CD14-positive monocyte (primary cell): Measurements from ENCODE around the gene FAM9C. TPM values are rescaled to one million over a fixed set of nuclear protein-coding genes. Genes with fewer than 3 reads are reported as not detected.
A peak's percentile ranks its signal among the peaks of the same experiment; 100 is the strongest.
"Not testable (repeated sequence)": the region's sequence is repeated elsewhere in the genome, so short reads cannot be mapped to it uniquely, and the experiment has no call there.

Experiments
- DNase-seq, 3 donors: peaks; one replicate each; pipeline ENCODE4 v3.0.0-alpha.2; 2011 to 2022
- H2AFZ ChIP-seq: 2 replicates; pipeline ENCODE4 v1.6.0; 2012; ENCODE audit warnings: mild to moderate bottlenecking, low read depth, low read length, inconsistent platforms; ENCODE audit not compliant: insufficient read depth, poor library complexity, severe bottlenecking
- H3K27ac ChIP-seq, 2 donors: 1 replicate in 1 of 2; 2 replicates in 1 of 2; pipeline ENCODE4 v1.5.1; 2012 to 2013; ENCODE audit warnings: low read length in 2 of 2, control low read depth in 1 of 2, inconsistent platforms in 1 of 2, low read depth in 1 of 2, mild to moderate bottlenecking in 1 of 2
- H3K27me3 ChIP-seq, 2 donors: one replicate each; pipeline versions ENCODE4 v1.6.0 to v1.6.1; 2011 to 2013; ENCODE audit warnings: low read length in 2 of 2; ENCODE audit not compliant: control insufficient read depth in 2 of 2, insufficient read depth in 2 of 2
- H3K36me3 ChIP-seq, 2 donors: replicated peaks in 1 of 2; 1 replicate in 1 of 2; 2 replicates in 1 of 2; pipeline versions ENCODE4 v1.5.1 to v1.6.1; 2012 to 2013; ENCODE audit warnings: low read length in 2 of 2, control low read depth in 1 of 2, inconsistent platforms in 1 of 2, mild to moderate bottlenecking in 1 of 2; ENCODE audit not compliant: insufficient read depth in 2 of 2, control insufficient read depth in 1 of 2
- H3K4me1 ChIP-seq, 2 donors: 1 replicate in 1 of 2; 2 replicates in 1 of 2; pipeline versions ENCODE4 v1.5.1 to v1.6.1; 2012 to 2013; ENCODE audit warnings: low read length in 2 of 2, control low read depth in 1 of 2, inconsistent platforms in 1 of 2, mild to moderate bottlenecking in 1 of 2, moderate library complexity in 1 of 2; ENCODE audit not compliant: insufficient read depth in 2 of 2, control insufficient read depth in 1 of 2
- H3K4me2 ChIP-seq: replicated peaks from 2 replicates; pipeline ENCODE3; 2012; ENCODE audit warnings: low read length, moderate library complexity, mild to moderate bottlenecking; ENCODE audit not compliant: poor library complexity, severe bottlenecking; ENCODE audit errors: extremely low read depth
- H3K4me3 ChIP-seq, 3 experiments: fragments of 200-600 bp in 1 of 3; sonication (generic) in 1 of 3; replicated peaks in 1 of 3; 1 replicate in 2 of 3; 2 replicates in 1 of 3; pipeline ENCODE4 v1.5.1; 2011 to 2013; ENCODE audit warnings: low read length in 3 of 3, mild to moderate bottlenecking in 3 of 3, control low read depth in 2 of 3, low read depth in 2 of 3, inconsistent platforms in 1 of 3, moderate library complexity in 1 of 3
- H3K79me2 ChIP-seq: 2 replicates; pipeline ENCODE4 v1.6.0; 2012; ENCODE audit warnings: mild to moderate bottlenecking, control low read depth, inconsistent platforms, low read length, moderate library complexity; ENCODE audit not compliant: insufficient read depth
- H3K9ac ChIP-seq: 2 replicates; pipeline ENCODE4 v1.6.0; 2017; ENCODE audit warnings: low read length, mild to moderate bottlenecking; ENCODE audit not compliant: insufficient read depth, poor library complexity, severe bottlenecking
- H3K9me3 ChIP-seq, 2 donors: replicated peaks in 1 of 2; 1 replicate in 1 of 2; 2 replicates in 1 of 2; pipeline versions ENCODE4 v1.5.1 to v1.6.1; 2012 to 2013; ENCODE audit warnings: low read length in 2 of 2, control low read depth in 1 of 2; ENCODE audit not compliant: control insufficient read depth in 1 of 2, insufficient read depth in 1 of 2
- H4K20me1 ChIP-seq: 2 replicates; pipeline ENCODE4 v1.6.0; 2012; ENCODE audit warnings: mild to moderate bottlenecking, low read length, control low read depth, moderate library complexity; ENCODE audit not compliant: insufficient read depth
- H3K27ac Mint-ChIP-seq, 7 donors: one replicate each; pipeline ENCODE4 v1.8.0; 2020; ENCODE audit warnings: mild to moderate bottlenecking in 7 of 7, mixed read lengths in 7 of 7, moderate library complexity in 6 of 7, inconsistent platforms in 2 of 7
- H3K27me3 Mint-ChIP-seq, 3 donors: one replicate each; pipeline ENCODE4 v1.8.0; 2021 to 2022; ENCODE audit warnings: low read depth in 3 of 3, mild to moderate bottlenecking in 3 of 3, mixed read lengths in 3 of 3, moderate library complexity in 3 of 3, inconsistent platforms in 1 of 3
- H3K36me3 Mint-ChIP-seq, 2 donors: one replicate each; pipeline ENCODE4 v1.8.0; 2020; ENCODE audit warnings: mixed read lengths in 2 of 2, inconsistent platforms in 1 of 2, mild to moderate bottlenecking in 1 of 2
- H3K4me1 Mint-ChIP-seq: one replicate; pipeline ENCODE4 v1.8.0; 2020; ENCODE audit warnings: mild to moderate bottlenecking, mixed read lengths
- H3K4me3 Mint-ChIP-seq, 2 donors: one replicate each; pipeline ENCODE4 v1.8.0; 2020; ENCODE audit warnings: mild to moderate bottlenecking in 2 of 2, mixed read lengths in 2 of 2, moderate library complexity in 1 of 2
- H3K9me3 Mint-ChIP-seq, 7 donors: one replicate each; pipeline ENCODE4 v1.8.0; 2020 to 2022; ENCODE audit warnings: mixed read lengths in 7 of 7, mild to moderate bottlenecking in 6 of 7, moderate library complexity in 6 of 7, inconsistent platforms in 2 of 7
- WGBS: methylation state at CpG from one replicate; pipeline ENCODE4 v1.1.5; 2013; ENCODE audit warnings: missing lambda C conversion rate; ENCODE audit not compliant: insufficient coverage; 5-methylcytosine and 5-hydroxymethylcytosine counted together
- intact Hi-C, 2 donors: fragments of 100-400 bp; cut with micrococcal nuclease; formaldehyde crosslinking; loops; one replicate each; pipeline versions ENCODE4 v1.15.0 to v1.15.1; 2023
- polyA plus RNA-seq, 3 donors: library from polyadenylated mRNA; depleted of rRNA in 1 of 3; unstranded in 2 of 3; stranded (reverse) in 1 of 3; fragments of 300-500 nt in 2 of 3; fragments of >200 nt in 1 of 3; fragmentation: Illumina TruSeq in 2 of 3; gene quantifications; 1 replicate in 2 of 3; 2 replicates in 1 of 3; pipeline ENCODE4 v1.2.3, GENCODE V29; 2012 to 2021
- TF ChIP-seq, protein P1 (sequence below): fragments of 200-600 bp; IDR thresholded peaks from one replicate; pipeline ENCODE4 v1.8.0; 2022; ENCODE audit warnings: antibody characterized with exemption, mild to moderate bottlenecking

Gene FAM9C
- polyA plus RNA-seq, 3 donors, result not detected

DNA sequence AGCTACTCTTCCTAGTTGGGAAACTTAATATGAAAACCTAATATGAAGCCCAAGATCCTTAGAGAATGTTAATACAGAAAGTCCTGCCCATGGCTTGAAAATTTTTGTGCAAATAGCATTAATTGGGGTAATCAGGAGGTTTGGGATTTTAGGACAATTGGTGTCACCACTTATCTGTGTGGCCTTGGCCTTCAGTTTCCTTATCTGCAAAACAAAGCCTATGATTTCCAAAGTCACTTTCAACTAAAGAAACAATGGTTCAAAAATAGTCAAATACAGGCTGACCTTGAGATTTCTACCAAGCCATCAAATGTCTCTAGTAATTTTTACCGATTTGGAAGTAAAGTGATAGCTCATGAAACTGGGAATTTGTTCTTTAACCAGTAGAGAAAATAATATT is 40.2 kb upstream of the FAM9C start:
- Histone ChIP-seq H3K4me1 (peaks cover 93 to 98% of the 10 kb centered on the region in 2 donors), H2AFZ (no peak overlapping the region), H3K27me3 (peaks cover 0 to 2% of the 10 kb centered on the region in 2 donors), H3K36me3 (no peaks in the 10 kb centered on the region), H3K27ac (peak overlapping the region in 1 of 2 donors; percentile 95), H4K20me1 (no peaks in the 10 kb centered on the region), H3K79me2 (peaks cover 26% of the 10 kb centered on the region), H3K4me3 (no peak overlapping the region), H3K4me2 (no peak overlapping the region), H3K9me3 (no peaks in the 10 kb centered on the region), H3K9ac (no peak overlapping the region)
- Mint-ChIP-seq H3K4me3 (no peak overlapping the region), H3K4me1 (peaks cover 88% of the 10 kb centered on the region), H3K27ac (peak overlapping the region in 6 of 7 donors; percentile 71 to 99 (median 97)), H3K36me3 (peaks cover 3 to 10% of the 10 kb centered on the region in 2 donors), H3K27me3 (peaks cover 0 to 16% (median 0%) of the 10 kb centered on the region in 3 donors), H3K9me3 (peaks cover 0 to 10% (median 5%) of the 10 kb centered on the region in 7 donors)
- intact Hi-C loops, result loop anchor here in 1 of 2 donors (10.0 kb wide), 1 partner anchor 80 kb away; no protein-coding TSS in a partner anchor
- TF ChIP-seq, protein P1, sequence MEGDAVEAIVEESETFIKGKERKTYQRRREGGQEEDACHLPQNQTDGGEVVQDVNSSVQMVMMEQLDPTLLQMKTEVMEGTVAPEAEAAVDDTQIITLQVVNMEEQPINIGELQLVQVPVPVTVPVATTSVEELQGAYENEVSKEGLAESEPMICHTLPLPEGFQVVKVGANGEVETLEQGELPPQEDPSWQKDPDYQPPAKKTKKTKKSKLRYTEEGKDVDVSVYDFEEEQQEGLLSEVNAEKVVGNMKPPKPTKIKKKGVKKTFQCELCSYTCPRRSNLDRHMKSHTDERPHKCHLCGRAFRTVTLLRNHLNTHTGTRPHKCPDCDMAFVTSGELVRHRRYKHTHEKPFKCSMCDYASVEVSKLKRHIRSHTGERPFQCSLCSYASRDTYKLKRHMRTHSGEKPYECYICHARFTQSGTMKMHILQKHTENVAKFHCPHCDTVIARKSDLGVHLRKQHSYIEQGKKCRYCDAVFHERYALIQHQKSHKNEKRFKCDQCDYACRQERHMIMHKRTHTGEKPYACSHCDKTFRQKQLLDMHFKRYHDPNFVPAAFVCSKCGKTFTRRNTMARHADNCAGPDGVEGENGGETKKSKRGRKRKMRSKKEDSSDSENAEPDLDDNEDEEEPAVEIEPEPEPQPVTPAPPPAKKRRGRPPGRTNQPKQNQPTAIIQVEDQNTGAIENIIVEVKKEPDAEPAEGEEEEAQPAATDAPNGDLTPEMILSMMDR, result no peak
- WGBS, result no CpG with 5 or more reads among the region's 1 CpG
- no peak for DNase-seq

DNA sequence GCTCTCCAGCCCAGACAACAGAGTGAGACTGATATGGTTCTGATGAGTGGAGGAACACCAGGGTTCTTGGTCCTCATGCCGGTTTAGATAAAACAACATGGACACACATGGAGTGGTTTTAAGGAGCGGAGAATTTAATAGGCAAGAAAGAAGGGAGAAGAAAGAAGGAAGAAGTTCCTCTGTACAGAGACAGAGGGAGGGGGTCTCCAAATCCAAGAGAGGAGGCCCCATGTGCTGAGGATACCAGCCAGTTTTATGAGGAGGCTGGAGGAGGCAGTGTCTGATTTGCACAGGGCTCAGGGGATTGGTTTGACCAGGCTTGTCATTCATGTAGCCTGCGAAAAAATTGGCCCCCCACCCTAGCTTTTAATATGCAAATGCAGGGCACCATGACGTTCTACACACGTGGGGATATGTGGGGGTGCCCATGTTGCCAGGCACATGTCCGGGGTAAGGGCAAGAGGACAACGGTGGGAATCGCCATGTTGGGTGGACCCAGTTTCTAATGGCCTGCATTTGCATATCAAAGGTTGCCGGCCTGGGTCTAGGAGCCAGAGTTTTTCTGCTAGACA is 39.4 kb upstream of the FAM9C start:
- Histone ChIP-seq H3K4me1 (peaks cover 94 to 100% of the 10 kb centered on the region in 2 donors), H3K79me2 (peaks cover 19% of the 10 kb centered on the region), H3K27ac (peak overlapping the region; percentile 94 to 95)
- 80% methylated on average over 1 of the region's 9 CpGs for WGBS
- not testable (repeated sequence) for H3K4me3 ChIP-seq, H3K9ac ChIP-seq, H3K9me3 ChIP-seq, H3K36me3 ChIP-seq, H3K27me3 ChIP-seq, H3K4me3 Mint-ChIP-seq, H3K36me3 Mint-ChIP-seq, DNase-seq, H2AFZ ChIP-seq, H4K20me1 ChIP-seq, H3K9me3 Mint-ChIP-seq, H3K4me2 ChIP-seq
- H3K27ac Mint-ChIP-seq, result peak overlapping the region; percentile 94 to 99 (median 97)
- peaks cover 0 to 12% (median 0%) of the 10 kb centered on the region in 3 donors for H3K27me3 Mint-ChIP-seq
- peaks cover 88% of the 10 kb centered on the region for H3K4me1 Mint-ChIP-seq
- intact Hi-C loops, result loop anchor here in 1 of 2 donors (10.0 kb wide), 1 partner anchor 79 kb away; no protein-coding TSS in a partner anchor
